Loucy (cell line): Measurements from ENCODE around the gene ASPHD2.

Experiments used
- H2AFZ ChIP-seq: fragments of 200-600 bp; sonication (generic); 2 replicates; pipeline ENCODE4 v1.6.0; 2016; ENCODE audit warnings: antibody characterized with exemption, mild to moderate bottlenecking, low read length, moderate library complexity
- H3F3A ChIP-seq: fragments of 200-600 bp; 2 replicates; pipeline ENCODE4 v1.6.0; 2016; ENCODE audit warnings: antibody characterized with exemption, low read depth, mild to moderate bottlenecking
- H3K27me3 ChIP-seq: fragments of 200-600 bp; sonication (generic); 2 replicates; pipeline ENCODE4 v1.6.1; 2014; ENCODE audit warnings: low read length, mild to moderate bottlenecking; ENCODE audit not compliant: insufficient read depth, poor library complexity, severe bottlenecking
- H3K36me3 ChIP-seq: fragments of 200-600 bp; sonication (generic); 2 replicates; pipeline ENCODE4 v1.6.1; 2016; ENCODE audit warnings: low read length; ENCODE audit not compliant: insufficient read depth
- H3K4me1 ChIP-seq: fragments of 200-600 bp; sonication (generic); 2 replicates; pipeline ENCODE4 v1.5.1; 2014; ENCODE audit warnings: low read length, mild to moderate bottlenecking; ENCODE audit not compliant: insufficient read depth, poor library complexity, severe bottlenecking
- H3K4me2 ChIP-seq: fragments of 200-600 bp; sonication (generic); 2 replicates; pipeline ENCODE4 v1.6.0; 2014; ENCODE audit warnings: antibody characterized with exemption, low read length, low read depth, mild to moderate bottlenecking; ENCODE audit not compliant: poor library complexity, severe bottlenecking
- H3K4me3 ChIP-seq: fragments of 200-600 bp; sonication (generic); 2 replicates; pipeline ENCODE4 v1.5.1; 2014; ENCODE audit warnings: low read length, mild to moderate bottlenecking, mixed read lengths; ENCODE audit not compliant: poor library complexity, severe bottlenecking
- H3K79me2 ChIP-seq: fragments of 200-600 bp; sonication (generic); 2 replicates; pipeline ENCODE4 v1.6.1; 2014; ENCODE audit warnings: low read length; ENCODE audit not compliant: insufficient read depth
- H3K9ac ChIP-seq: fragments of 200-600 bp; sonication (generic); 2 replicates; pipeline ENCODE4 v1.6.0; 2014; ENCODE audit warnings: mild to moderate bottlenecking, low read depth, low read length, moderate library complexity; ENCODE audit not compliant: poor library complexity, severe bottlenecking
- H3K9me2 ChIP-seq: fragments of 200-600 bp; sonication (generic); replicated peaks from 2 replicates; pipeline ENCODE4 v1.6.1; 2016; ENCODE audit warnings: low read depth, low read length, mixed read lengths
- H3K9me3 ChIP-seq: fragments of 200-600 bp; sonication (generic); 2 replicates; pipeline ENCODE4 v1.6.1; 2014; ENCODE audit warnings: mild to moderate bottlenecking, antibody characterized with exemption, low read length, low read depth; ENCODE audit not compliant: insufficient read depth
- H4K20me1 ChIP-seq: fragments of 200-600 bp; sonication (generic); 2 replicates; pipeline ENCODE4 v1.6.0; 2014; ENCODE audit warnings: antibody characterized with exemption, low read length, mild to moderate bottlenecking; ENCODE audit not compliant: insufficient read depth, poor library complexity, severe bottlenecking
- EZH2phosphoT487 ChIP-seq: fragments of 200-600 bp; IDR thresholded peaks from 2 replicates; pipeline ENCODE4 v1.6.1; 2018; ENCODE audit warnings: antibody characterized with exemption, mild to moderate bottlenecking, moderate library complexity, borderline replicate concordance
- TF ChIP-seq, protein P1 (sequence below): fragments of 200-600 bp; sonication (generic); conservative IDR thresholded peaks from 2 replicates; pipeline ENCODE4 v1.5.1; 2014; ENCODE audit warnings: mild to moderate bottlenecking, antibody characterized with exemption, low read length

Gene ASPHD2

DNA sequence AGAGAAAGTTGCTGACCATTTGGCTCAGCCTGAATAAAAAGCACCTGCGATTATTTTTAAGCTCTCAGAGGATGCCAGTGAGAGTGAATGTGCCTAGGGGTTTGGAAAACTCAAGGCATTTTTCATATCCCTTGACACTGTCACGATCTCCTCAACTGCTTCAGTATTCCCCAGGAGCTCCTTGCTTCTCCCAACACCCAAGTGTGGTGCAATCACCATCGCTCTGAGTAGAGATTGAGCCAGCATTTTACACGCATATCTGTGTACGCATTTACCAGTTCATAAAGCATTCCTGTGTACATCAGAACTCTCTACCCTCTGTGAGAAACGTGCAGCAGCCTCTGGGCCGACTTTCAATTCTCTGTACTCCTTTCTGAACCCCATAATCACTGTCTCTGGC, 56.0 kb downstream of the ASPHD2 start:
- peaks cover 21% of the 10 kb centered on the region; the same call in 1 of the 2 replicates for H3K36me3 ChIP-seq
- H3K9me3 ChIP-seq = no peaks in the 10 kb centered on the region
- H3K4me2 ChIP-seq = peak overlapping the region; percentile 80
- H2AFZ ChIP-seq = no peak overlapping the region
- no peak for TF ChIP-seq EZH2phosphoT487
- TF ChIP-seq, protein P1, sequence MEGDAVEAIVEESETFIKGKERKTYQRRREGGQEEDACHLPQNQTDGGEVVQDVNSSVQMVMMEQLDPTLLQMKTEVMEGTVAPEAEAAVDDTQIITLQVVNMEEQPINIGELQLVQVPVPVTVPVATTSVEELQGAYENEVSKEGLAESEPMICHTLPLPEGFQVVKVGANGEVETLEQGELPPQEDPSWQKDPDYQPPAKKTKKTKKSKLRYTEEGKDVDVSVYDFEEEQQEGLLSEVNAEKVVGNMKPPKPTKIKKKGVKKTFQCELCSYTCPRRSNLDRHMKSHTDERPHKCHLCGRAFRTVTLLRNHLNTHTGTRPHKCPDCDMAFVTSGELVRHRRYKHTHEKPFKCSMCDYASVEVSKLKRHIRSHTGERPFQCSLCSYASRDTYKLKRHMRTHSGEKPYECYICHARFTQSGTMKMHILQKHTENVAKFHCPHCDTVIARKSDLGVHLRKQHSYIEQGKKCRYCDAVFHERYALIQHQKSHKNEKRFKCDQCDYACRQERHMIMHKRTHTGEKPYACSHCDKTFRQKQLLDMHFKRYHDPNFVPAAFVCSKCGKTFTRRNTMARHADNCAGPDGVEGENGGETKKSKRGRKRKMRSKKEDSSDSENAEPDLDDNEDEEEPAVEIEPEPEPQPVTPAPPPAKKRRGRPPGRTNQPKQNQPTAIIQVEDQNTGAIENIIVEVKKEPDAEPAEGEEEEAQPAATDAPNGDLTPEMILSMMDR = no peak
- no peaks in the 10 kb centered on the region for H3K27me3 ChIP-seq
- H3K79me2 ChIP-seq = peaks cover 62% of the 10 kb centered on the region
- no peaks in the 10 kb centered on the region for H3F3A ChIP-seq
- peak overlapping the region; percentile 96 for H3K9ac ChIP-seq
- H3K4me3 ChIP-seq = peak overlapping the region; percentile 97
- H3K4me1 ChIP-seq = peaks cover 58% of the 10 kb centered on the region
- H4K20me1 ChIP-seq = no peaks in the 10 kb centered on the region
- no peaks in the 10 kb centered on the region for H3K9me2 ChIP-seq

DNA sequence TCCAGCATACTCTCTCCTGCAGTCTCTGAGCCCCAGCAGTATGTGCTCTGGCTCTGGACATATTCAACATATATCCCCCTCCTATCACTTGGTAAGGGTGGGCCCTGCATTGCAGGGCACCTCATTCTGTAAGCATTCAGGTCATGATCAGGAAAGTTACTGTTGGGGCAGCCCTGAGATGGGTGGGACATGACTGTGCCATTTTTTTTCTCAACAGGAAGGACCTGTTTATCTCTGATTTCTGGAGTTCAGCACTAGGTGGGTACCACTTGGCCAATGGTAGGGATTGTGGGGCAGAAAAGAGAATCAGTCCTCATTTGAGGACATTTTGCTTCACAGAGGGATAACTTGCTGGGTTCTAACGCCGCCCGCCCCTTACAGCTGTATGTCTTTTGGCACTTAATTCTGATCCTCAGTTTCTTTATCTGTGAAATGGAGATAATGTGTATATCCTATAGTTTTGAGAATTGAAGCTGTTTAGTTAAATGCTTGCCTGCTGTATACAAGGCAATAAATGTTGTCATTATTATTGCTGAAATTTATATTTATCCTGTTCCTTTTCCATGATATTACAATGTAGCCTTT, 56.8 kb downstream of the ASPHD2 start:
- Histone ChIP-seq H3K9ac (no peak overlapping the region), H3K4me3 (peak overlapping the region; percentile 97), H3K27me3 (no peaks in the 10 kb centered on the region), H3K9me3 (no peaks in the 10 kb centered on the region), H4K20me1 (no peaks in the 10 kb centered on the region), H3F3A (no peaks in the 10 kb centered on the region), H3K4me2 (peak overlapping the region; percentile 80), H3K36me3 (peaks cover 29% of the 10 kb centered on the region; the same call in 1 of the 2 replicates), H2AFZ (no peak overlapping the region), H3K79me2 (peaks cover 53% of the 10 kb centered on the region), H3K4me1 (peaks cover 49% of the 10 kb centered on the region), H3K9me2 (no peaks in the 10 kb centered on the region)
- TF ChIP-seq, protein P1 = no peak

DNA sequence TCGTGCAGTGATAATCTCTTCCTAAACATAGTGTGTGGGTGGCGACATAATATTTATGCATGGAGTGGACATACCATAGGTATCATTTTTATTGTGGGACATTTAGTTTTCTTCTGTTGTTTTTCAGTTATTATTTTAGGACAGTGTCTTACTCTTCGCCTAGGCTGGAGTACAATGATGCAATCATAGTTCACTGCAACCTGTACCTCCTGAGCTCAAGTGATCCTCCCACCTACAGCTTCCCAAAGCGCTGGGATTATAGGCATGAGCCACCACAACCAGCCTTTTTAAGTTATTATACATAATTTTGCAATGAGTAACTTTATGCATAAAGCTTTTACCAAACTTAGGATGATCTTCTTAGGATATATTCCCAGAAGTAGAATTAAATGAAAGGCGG, 57.3 kb downstream of the ASPHD2 start:
- H3K79me2 ChIP-seq = peaks cover 48% of the 10 kb centered on the region
- TF ChIP-seq, protein P1 = no peak
- TF ChIP-seq EZH2phosphoT487 = no peak
- peaks cover 44% of the 10 kb centered on the region for H3K4me1 ChIP-seq
- peaks cover 34% of the 10 kb centered on the region; the same call in 1 of the 2 replicates for H3K36me3 ChIP-seq
- H2AFZ ChIP-seq = no peak overlapping the region
- H3K4me3 ChIP-seq = peak overlapping the region; percentile 97
- H3K9me2 ChIP-seq = no peaks in the 10 kb centered on the region
- no peaks in the 10 kb centered on the region for H3F3A ChIP-seq
- no peaks in the 10 kb centered on the region for H4K20me1 ChIP-seq
- H3K9ac ChIP-seq = no peak overlapping the region
- H3K27me3 ChIP-seq = no peaks in the 10 kb centered on the region
- peak overlapping the region; percentile 80 for H3K4me2 ChIP-seq
- no peaks in the 10 kb centered on the region for H3K9me3 ChIP-seq
